Skin epidermis (tissue), 12 donors: ENCODE results near the gene C2orf69.

Source experiments
- H3K27ac ChIP-seq, 21 experiments: fragments of 200-600 bp; sonication (generic) in 11 of 21; one replicate each; pipeline ENCODE4 v1.5.0; 2020; ENCODE audit warnings: mild to moderate bottlenecking in 3 of 21, inconsistent platforms in 2 of 21, moderate library complexity in 2 of 21
- H3K4me3 ChIP-seq, 7 experiments: fragments of 200-600 bp; sonication (generic) in 2 of 7; one replicate each; pipeline ENCODE4 v1.5.0; 2020; ENCODE audit warnings: inconsistent platforms in 2 of 7, mild to moderate bottlenecking in 2 of 7, moderate library complexity in 1 of 7

The C2orf69 gene, protein sequence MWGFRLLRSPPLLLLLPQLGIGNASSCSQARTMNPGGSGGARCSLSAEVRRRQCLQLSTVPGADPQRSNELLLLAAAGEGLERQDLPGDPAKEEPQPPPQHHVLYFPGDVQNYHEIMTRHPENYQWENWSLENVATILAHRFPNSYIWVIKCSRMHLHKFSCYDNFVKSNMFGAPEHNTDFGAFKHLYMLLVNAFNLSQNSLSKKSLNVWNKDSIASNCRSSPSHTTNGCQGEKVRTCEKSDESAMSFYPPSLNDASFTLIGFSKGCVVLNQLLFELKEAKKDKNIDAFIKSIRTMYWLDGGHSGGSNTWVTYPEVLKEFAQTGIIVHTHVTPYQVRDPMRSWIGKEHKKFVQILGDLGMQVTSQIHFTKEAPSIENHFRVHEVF

DNA sequence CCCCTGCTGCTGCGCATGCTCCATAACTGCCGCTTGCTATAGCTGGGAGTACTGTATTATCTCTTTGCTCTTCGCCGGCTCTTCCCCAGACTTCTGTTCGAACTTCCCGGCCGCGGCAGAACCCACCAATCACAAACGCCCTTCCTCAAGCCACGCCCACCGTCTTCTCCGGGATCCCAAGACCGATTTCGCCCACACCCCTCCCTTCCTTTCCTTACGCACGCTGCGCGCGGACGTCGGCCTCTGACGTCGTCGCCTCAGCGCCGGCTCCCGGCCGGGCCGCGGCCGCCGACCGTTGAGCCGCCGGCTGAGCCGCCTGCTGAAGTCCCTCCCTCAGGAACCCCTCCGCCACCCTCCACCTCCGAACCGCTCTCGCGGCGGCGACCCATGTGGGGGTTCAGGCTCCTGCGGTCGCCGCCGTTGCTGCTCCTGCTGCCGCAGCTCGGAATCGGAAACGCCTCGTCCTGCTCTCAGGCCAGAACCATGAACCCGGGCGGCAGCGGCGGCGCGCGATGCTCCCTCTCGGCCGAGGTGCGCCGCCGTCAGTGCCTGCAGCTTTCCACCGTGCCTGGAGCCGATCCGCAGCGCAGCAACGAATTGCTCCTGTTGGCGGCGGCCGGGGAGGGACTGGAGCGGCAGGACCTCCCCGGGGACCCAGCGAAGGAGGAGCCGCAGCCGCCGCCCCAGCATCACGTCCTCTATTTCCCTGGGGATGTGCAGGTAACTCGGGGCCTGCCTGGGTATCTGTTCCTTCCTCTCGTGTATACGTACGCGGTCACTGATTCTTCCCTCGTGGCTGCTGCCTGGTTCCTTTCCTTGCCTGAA is at the start of gene C2orf69:
Gene C2orf69 (plus strand): TSS at position 242 of the 825 bp plus-strand sequence. CDS start 146 bp downstream, at position 388.
- H3K4me3 ChIP-seq, result peak within 1 kb of the TSS; percentile 68 to 99 (median 81)
- peak within 1 kb of the TSS; percentile 81 to 99 (median 94) for H3K27ac ChIP-seq

DNA sequence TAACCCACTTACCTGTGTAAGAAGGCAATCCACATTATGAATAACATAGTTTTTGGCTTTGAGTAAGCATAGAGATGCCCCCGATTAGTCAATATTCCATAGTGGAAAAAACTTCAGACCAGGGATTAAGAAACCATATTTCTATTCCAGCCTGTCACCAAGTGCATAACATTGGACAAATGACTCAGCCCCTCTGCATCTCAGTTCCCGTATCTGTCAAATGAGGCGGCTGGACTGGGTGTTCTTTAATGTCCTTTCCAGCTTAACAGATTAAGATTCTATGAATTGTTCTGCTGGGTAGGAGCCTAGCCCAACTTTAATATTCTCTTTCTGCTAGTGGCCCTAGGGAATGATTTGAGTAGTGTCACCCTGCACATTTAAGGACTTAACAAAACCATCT is 48.3 kb upstream of the C2orf69 start:
- Histone ChIP-seq H3K4me3 (no peak overlapping the region), H3K27ac (no peak overlapping the region)

DNA sequence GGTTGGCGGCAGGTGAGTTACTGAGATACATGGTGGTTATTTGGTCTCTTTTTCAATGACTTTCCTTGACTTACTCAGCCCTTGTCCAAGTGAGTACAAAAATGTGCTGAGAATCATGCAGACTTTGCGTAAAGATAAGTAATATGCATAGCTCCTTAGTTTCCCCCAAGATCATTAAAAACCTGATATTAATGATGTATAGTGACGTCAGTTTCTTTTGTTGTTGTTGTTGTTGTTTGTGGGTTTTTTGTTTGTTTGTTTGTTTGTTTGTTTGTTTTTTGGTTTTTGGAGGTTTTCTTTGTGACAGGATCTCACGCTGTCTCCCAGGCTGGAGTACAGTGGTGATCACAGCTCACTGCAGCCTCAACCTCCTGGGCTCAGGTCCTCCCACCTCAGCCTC is 45.2 kb upstream of the C2orf69 start:
- H3K4me3 ChIP-seq, result no peak overlapping the region
- no peak overlapping the region for H3K27ac ChIP-seq

DNA sequence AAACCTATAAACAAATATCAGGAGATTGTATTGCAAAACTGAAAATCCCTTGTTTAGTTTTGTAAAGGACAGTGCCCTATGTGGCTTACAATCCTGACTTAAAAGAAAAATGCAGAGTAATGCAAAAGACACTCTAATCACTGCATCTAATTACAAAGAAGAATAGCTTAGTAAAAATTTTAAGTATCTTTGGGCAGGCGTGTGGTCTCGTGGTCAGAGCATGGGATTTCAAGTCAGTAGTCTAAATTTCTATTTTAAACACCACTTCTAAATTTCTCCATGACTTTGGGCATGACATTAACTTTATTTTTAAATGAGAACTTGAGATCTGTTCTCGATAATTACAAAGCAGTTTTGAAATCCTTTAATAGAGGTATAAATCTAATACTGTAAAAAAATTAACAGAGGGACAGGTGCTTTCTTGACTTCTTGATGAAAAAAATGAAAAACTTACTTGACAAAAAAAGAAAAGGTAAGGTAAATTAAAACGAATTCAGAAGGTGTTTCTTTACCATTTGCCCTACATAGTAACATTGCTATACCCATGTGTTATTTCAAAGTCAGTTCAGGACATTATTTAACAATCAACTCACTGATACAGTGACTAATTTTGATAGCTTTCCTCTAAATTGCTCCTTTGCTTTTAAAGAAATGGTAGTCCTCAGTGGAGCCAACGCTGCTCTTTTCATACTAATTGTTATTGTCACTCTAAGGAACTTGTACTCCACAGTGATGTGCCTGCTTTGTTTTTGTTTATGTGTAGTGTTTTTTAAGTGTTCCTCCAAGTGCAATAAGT is 42.5 kb upstream of the C2orf69 start:
- Histone ChIP-seq H3K27ac (no peak overlapping the region), H3K4me3 (no peak overlapping the region)

DNA sequence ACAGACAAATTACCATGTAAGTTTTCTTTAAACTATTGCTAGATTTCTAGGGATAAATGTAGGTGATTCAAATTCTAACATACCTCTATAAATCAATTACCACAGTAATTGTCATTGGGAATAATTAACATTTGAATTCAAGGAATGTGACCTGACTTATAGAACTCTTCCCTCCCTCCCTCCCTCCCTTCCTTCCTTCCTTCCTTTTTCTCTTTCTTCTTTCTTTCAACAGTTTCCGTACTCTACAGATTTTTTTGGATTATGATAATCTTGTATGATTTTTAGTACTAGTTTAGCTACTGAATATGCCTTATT is 41.9 kb upstream of the C2orf69 start:
- H3K27ac ChIP-seq, result no peak overlapping the region

DNA sequence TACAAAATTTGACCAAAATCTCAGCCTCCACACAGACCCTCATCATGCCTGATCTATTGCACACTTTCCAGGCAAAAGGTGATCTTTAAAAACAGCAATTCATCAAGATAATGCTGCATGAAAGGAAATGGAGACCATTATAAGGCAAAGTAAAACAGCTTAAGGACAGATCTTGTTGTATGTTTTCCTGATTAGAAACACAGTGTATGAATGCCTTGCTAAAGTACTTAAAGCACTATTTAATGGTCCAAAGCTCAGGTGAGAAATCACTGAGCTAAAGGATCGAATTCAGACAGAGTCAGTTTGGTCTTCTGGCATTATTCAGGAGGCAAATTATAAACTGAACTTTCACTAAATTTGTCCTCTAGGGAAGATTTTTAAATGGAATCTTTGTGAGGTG is 41.4 kb upstream of the C2orf69 start:
- H3K27ac ChIP-seq, result no peak overlapping the region
- H3K4me3 ChIP-seq, result no peak overlapping the region

More for the DNA sequence above, 41.9 kb upstream of the C2orf69 start:
- no peak overlapping the region for H3K4me3 ChIP-seq

DNA sequence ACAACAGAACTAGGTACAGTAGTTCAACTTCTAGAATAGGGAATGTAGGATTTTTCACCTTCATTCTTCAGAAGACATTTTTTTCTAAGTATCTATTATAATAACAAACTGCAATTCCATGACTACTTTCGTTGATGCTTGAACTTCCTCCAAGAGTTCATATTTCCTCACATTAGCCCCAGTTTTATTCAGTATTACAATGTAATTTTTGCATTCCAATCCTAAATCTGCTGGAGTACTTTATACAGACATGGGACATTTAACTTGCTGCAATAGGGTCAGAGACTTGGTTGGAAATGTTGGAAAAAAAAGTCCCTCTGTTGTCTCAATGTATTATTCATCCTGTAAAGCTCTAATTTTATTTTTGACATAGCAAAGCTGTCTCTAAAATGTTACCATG is 40.5 kb upstream of the C2orf69 start:
- Histone ChIP-seq H3K4me3 (no peak overlapping the region), H3K27ac (no peak overlapping the region)

DNA sequence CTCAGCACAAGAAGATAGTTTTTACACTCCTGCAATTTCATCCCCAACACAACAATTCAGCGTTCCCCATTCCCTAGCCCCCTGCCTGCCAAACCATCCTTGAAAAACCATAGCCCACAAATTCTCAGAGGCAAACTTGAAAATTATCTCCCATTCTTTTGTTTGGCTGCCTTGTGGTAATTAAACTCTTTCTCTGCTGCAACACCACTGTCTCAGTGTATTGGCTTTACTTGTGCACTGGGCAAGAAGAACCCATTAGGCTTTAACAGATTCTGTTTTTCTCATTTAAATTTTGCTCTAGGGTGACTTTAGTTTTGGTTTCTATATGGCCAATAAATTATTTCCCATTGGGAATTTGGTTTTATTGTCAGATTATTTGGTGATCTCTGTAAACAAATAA is 36.9 kb upstream of the C2orf69 start:
- H3K4me3 ChIP-seq, result no peak overlapping the region
- H3K27ac ChIP-seq, result no peak overlapping the region

DNA sequence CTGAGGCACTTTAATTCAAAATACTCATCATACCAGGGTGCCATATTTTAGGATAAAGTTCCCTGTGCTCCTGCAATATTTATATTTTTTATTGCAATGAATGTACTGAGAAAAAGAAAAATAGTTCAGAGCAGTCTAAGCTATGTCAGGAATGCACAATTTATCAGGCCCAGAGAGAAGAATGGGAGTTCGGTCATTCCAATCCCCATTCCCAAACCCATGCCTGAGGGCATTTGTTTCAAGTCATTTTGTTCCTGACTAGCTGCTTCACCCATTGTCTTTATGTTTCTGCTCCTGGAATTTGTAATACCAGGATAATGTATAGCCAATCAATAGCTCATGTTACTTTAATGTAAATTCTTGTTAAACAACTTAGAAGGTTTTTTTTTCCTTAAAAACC is 35.7 kb upstream of the C2orf69 start:
- Histone ChIP-seq H3K4me3 (no peak overlapping the region), H3K27ac (no peak overlapping the region)

DNA sequence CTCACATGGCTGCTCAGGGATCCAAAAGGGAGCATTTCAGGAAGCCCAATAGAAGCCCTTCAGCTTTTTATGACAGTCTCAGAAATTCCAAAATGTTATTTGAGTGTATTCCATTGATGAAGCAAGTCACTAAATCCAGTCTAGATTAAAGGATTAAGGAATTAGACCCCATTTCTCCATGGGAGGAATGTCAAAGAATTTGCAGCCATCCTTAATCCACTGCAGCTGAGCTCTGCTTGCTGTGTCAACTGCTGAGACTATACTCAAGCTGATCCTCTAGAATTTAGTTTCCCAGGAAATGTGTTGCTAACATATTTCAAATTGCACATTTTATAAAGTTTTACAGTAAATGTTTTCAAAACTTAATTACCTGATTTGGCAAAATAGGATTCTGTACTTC is 28.4 kb upstream of the C2orf69 start:
- Histone ChIP-seq H3K27ac (no peak overlapping the region), H3K4me3 (no peak overlapping the region)

DNA sequence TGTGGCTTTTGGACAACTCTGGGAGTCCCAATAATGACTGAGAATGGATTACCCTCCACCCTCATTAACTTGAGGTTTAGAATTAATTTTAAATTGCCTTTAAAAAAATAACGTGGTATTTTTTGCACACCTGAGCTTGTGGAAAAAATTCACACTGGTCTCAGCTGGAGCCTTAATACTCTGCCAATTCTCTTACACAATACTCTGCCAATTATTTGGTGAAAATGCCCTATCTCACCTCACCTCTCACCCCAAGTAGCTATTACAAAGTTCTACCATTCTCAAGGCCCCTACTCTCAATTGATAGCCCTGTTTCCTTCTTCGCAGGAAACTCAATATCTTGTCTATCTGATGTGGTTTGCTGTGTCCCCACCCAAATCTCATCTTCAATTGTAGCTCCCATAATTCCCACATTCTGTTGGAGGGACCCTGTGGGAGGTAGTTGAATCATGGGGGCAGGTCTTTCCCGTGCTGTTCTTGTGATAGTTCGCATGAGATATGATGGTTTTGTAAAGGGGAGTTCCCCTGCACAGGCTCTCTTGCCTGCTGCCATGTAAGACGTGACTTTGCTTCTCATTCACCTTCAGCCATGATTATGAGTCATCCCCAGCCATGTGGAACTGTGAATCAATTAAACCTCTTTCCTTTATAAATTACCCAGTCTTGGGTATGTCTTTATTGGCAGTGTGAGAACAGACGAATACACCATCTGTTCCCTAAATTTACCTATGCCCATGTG is 27.4 kb upstream of the C2orf69 start:
- H3K4me3 ChIP-seq, result no peak overlapping the region

DNA sequence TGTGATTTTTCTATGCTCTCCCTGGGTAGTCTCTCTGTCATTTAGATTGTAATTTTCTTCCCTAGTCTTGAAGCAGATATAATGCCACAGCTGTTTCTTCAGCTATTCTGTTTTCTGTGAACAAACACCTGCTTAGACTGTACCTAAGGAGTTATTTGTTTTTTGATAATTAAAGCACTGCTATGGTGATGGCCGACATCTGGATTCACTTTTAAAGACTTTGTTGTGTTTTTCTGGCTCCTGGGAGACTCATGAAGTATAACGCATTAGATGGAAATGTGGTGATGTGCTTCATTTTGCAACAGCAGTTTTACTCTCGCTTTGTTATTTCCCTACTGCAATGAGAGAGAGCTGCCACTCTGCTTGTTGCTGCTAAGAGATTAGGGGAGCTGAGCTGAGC is 15.7 kb upstream of the C2orf69 start:
- no peak overlapping the region for H3K27ac ChIP-seq
- H3K4me3 ChIP-seq, result no peak overlapping the region

More for the DNA sequence above, 27.4 kb upstream of the C2orf69 start:
- no peak overlapping the region for H3K27ac ChIP-seq

DNA sequence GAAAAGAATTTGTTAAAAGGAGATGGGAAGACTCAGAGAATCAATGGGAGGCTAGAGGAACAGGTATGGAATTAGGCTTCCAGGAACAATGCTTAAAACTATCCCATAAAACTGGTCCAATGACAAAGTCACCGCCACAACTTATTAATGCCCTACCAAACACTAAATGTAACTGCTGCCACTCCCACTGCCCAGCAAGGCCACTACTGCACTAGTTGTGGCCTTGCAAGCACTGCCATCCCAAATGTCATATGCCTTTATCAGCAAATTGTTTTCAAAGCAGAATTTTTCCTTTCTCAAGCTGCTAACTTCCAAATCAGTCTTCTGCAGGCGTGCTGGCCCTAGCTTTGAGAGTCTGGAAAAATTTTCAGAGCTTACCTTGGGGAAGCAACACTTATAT is 14.5 kb upstream of the C2orf69 start:
- Histone ChIP-seq H3K27ac (no peak overlapping the region), H3K4me3 (no peak overlapping the region)

DNA sequence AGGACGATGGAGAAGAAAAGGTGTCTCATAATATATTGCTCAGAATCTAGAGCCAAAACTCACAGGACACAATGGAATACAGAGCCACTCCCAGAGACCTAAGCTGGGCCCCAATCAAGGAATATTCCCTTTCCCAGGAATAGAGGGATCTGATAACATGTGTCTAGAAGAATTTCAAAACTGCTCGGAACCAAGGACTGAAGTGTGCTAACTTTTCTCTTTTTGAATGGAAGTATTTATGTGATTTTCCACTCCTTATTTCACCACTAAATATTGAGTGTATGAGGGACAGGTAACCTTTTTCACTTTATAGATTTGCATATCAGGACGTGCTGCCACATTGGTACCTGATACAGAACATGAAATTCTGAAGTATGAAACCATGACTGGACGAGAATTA is 9.2 kb upstream of the C2orf69 start:
- Histone ChIP-seq H3K4me3 (no peak overlapping the region), H3K27ac (no peak overlapping the region)

DNA sequence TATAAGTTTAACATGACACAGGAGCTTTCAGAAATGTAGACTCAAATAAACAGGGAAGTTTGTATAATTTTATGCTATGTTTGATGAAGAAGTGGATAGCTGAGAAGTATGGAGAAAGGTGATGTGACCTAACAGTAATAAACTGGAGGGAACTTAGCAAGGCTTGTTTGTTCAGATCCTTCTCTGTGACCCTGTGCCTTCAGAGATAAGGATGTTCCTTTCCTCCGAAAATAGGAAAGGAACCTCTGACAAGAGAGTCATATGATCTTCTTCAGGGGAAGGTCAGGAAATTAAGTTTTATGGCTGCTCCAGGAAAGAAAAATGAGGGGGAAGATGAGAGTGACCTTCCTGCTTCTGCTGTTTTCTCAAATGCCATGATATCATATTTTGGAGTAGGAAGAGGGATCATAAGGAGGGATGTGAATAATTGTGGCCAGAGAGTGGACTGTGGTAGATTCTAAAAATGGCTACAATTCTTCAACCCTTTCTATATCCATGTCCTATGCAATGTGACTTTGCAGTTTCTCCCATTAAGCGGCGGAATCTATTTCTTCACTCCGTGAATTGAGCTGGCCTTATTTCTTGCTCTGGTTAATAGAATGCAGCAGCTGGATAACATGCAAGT is 8.5 kb upstream of the C2orf69 start:
- no peak overlapping the region for H3K4me3 ChIP-seq
- no peak overlapping the region for H3K27ac ChIP-seq

DNA sequence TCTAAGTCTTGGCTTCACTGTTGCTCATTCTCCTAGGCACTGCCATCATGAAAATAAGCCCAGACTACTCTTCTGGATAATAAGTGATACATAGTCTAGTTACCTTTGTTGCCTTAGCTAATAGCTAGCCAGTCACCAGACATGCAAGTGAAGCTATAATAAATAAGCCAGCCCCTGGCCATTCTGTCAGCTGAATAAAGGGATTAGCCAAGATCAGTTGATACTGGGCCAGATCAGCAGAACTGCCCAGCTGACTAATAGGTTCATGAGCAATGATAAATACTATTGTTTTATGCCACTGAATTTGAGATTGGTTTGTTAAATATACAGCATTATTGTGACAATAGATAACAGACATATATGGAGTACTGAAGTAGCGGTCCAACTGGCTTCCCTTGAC is 8.0 kb upstream of the C2orf69 start:
- H3K27ac ChIP-seq, result no peak overlapping the region
- no peak overlapping the region for H3K4me3 ChIP-seq

DNA sequence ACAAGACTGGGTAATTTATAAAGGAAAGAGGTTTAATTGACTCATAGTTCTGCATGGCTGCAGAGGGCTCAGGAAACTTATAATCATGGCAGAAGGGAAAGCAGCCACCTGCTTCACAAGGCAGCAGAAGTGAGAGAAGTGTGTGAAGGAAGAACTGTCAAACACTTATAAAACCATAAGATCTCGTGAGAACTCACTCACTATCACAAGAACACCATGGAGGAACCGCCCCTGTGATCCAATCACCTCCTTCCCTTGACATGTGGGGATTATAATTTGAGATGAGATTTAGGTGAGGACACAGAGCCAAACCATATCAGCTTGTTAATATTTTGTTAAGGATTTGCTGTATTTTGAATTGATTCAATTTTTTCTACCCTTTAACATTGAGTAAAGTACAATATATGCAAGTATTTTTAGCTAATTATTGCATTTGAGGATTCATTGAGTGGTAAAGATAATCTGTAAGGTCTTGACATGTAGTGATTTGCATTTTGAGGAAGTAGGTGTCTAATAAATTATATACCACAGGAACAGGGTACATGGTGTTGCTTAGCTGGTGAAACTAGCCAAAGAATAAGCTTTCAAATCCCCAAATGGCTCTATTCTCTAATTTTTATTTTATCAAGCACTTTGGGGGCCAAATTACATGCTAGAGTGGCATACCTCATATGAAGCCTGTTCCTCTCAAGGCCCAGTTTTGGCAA is 3.9 kb upstream of the C2orf69 start:
- Histone ChIP-seq H3K27ac (no peak overlapping the region), H3K4me3 (no peak overlapping the region)

DNA sequence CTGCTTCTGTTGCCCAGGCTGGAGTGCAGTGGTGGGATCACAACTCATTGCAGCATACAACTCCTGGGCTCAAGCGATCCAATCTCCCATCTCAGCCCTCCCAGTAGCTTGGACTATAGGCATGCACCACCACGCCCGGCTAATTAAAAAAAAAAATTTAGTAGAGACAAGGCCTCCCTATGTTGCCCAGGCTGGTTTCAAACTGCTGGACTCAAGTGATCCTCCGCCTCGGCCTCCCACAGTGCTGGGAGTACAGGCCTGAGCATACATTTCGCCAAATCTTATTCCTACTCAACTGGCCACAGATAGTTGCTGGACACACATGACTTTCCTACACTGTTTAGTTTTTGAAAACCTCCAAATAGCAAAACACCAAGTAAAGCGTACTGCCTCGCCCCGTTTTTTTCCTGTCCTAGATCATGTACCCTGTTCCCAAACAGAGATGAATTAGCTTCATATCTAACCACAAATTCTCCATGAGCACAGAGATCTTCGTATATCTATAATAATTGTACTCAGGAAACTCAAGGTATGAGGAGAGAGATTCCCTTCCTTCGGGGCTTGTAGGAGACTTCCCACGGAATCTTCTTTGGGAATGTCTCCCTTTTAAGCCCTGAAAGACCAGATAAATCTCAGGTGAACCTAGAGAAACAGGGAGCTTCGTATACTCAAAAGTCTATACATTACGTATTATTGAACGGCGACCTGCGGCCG is 598 bp upstream of the C2orf69 start:
- Histone ChIP-seq H3K27ac (peak overlapping the region in 5 of 21 experiments; percentile 92 to 99 (median 98)), H3K4me3 (peak overlapping the region; percentile 68 to 99 (median 81))
